Stimulated activated CD8-positive, alpha-beta memory T cell treated with anti-CD3 and anti-CD28 coated beads, Interleukin-12 subunit alpha, Interleukin-12 subunit beta, amount 100 ng/mL, for 4 hours (primary cell): ENCODE measurements around the gene UBE2U.
"Not testable (repeated sequence)": the region's sequence is repeated elsewhere in the genome, so short reads cannot be mapped to it uniquely, and the experiment has no call there.

Experiments
- DNase-seq: peaks from one replicate; pipeline ENCODE4 v3.0.0-alpha.2; 2020; ENCODE audit warnings: low read depth

The UBE2U gene

DNA sequence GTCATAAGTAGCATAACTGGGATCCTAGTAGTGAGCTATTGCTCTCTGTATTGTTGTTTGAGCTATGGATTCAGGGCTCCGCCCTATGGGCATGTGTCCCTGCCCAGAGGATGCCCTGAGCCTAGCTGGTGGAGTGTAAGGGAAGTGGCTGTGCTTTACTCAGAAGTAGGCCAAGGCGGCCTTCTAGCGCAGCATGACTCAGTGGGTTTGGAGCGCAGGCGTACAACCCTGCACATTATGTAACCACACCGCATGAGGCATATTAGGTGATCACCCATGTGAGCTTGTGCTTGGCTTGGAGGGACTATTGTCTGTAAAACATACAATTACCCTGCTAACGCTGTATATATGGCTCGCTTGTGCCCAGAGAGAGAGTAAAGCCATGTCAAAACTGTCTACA lies 11.1 kb upstream of the UBE2U start:
- no peak for DNase-seq

GRCh38 chr1:64194168-64195080 lies 9.0 kb upstream of the UBE2U start:
- DNase-seq: no peak

DNA sequence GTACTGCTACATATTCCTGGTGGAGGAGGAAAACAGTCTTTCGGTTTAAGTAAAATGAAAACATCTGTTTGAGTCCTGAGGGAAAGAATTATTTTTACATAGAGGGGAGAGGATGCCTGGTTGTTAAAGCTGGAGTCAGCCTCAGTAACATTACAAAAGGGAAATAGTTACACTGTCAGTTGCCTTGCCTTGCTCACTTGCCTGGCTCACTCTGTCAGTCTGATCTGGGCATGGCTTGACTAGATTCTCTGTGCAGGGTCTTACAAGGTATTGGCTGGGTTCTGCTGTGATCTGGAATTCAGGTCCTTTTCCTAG lies 8.4 kb upstream of the UBE2U start:
- DNase-seq: no peak

DNA sequence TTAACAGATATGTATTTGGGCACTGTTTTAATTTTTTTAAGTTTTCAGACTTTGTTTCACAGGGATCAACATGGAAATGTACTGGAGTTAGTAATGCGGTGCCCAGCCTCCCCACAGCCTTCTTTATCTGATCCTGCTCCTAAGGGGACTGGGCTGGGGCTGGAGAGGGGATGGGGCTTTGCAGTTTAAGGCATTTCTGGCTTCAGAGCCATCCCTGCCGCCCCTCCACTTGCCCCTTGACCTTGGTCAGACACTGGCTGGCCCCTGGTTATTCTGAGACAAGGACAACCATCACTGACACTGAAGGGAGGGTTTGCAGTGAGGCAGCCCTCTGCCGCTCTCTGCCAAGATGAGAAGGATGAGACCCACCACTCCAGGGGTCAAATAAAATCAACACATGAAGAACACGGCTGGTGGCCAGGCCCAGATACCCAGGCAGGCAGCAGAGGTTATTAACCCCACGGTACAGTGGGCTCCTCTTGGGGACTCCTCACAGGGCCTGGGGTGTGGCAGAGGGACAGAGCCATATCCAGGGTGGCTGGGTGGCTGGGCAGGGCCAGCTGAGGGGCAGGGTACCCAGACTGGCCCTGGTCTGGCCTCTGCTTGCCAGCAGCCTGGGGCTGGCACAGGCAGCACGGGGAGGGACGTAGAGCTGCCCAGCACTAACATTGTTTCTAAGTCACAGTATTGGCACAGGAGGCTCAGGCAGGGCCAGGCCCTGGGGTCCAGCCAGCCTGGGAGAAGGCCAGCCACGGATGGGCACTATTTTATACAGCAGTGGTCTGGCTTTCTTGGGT lies 7.2 kb upstream of the UBE2U start:
- DNase-seq: no peak

- DNase-seq: no peak
Measured at GRCh38 chr1:64197076-64197475, 6.3 kb upstream of the UBE2U start.

DNA sequence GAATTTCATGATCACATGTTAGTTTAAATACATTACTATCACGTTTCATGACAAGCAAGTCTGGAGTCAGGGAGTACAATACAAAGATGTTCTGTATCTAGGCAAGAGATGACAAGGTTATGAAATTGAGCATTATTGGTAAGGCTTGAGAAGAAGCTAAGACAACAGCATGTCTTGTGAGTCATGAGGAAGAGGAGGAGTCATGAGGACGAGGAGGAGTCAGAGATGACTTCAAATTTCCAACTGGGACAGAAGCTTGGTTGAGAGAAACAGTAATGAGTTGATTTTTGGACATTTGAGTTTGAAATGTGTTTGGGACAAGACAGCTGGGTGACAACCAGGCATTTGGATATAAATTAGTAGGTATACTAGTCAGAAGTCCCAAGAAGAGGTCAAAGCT lies 4.3 kb upstream of the UBE2U start:
- DNase-seq: no peak

GRCh38 chr1:64200064-64200463 lies 3.4 kb upstream of the UBE2U start:
- DNase-seq: no peak

- DNase-seq: no peak
Measured at GRCh38 chr1:64209221-64209620, 5.8 kb downstream of the UBE2U start.

GRCh38 chr1:64212031-64212430 lies 8.6 kb downstream of the UBE2U start:
- DNase-seq: no peak

DNA sequence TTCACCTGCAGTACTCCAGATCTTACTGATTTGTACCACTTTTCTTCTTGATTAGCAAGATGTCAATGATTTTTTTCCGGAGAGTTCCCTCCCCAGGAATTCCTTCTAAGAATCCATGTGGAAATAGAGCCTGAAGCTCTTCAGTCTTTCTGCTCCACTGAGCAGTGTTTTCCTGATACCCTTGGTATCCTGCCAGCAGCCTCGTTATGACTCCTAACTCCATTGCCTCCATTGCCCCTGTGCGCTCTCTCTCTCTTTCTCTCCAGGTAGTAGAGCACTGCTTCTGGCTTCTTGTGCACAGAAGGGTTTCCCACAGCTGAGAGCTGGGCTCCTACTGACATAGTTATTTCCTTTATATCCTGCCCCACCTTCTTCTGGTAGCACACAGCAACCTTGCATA lies 12.2 kb downstream of the UBE2U start:
- no peak for DNase-seq

DNA sequence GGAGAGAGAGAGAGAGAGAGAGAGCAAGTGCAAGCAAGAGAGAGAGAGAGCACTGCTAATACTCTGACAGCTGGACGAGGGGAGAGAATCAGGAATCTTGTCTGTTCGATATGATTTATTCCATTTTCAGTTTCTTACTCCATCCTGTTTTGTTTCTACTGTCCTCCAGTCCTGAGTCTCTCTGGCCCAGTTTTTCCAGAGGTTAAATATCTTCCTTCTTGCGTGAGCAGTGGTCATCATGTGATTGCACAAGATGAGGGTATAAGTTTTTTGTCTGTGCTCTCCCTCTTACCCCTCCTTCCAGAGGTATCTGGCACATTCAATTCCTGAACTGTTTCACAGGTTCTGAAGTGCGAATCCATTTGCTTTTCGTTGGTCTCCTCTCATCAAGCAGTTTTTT lies 16.8 kb downstream of the UBE2U start:
- DNase-seq: no peak

- DNase-seq: no peak
Measured at GRCh38 chr1:64223329-64224151, 20.1 kb downstream of the UBE2U start.

GRCh38 chr1:64224236-64224635 lies 20.8 kb downstream of the UBE2U start:
- DNase-seq: not testable (repeated sequence)

DNA sequence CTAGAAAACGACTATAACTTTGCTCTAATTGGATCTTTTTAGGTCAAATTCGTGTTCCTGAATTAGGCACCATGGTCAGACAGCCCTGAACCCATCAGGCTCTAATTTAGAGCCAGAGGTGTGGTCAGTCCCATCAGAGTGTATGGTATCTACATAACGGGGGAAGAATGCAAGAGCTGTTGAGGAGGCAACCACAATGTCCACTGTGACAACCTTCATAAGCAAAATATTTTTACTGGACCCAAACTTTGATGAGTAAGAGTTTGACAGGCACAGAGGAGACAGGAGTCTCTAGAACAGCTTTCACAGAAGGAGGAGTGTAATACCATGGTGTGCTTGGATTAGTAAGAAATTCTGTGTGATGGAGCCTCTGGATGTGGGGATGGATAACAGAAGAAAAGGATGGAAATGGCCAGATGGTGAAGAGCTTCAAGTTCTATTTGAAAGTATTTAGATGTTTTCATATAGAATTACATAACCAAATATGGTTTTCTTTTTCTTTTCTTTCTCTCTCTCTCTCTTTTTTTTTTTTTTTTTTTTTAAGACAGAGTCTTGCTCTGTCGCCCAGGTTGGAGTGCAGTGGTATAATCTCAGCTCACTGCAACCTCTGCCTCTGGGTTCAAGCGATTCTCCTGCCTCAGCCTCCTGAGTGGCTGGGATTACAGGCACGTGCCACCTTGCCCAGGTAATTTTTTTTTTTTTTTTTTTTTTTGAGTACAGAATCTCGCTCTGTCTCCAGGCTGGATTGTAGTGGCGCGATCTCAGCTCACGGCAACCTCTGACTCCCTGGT lies 24.9 kb downstream of the UBE2U start:
- no peak for DNase-seq

- no peak for DNase-seq
Measured at GRCh38 chr1:64229307-64229706, 25.9 kb downstream of the UBE2U start.

- DNase-seq: no peak
Measured at GRCh38 chr1:64231153-64231552, 27.7 kb downstream of the UBE2U start.

GRCh38 chr1:64231654-64232053 lies 28.2 kb downstream of the UBE2U start:
- DNase-seq: no peak

DNA sequence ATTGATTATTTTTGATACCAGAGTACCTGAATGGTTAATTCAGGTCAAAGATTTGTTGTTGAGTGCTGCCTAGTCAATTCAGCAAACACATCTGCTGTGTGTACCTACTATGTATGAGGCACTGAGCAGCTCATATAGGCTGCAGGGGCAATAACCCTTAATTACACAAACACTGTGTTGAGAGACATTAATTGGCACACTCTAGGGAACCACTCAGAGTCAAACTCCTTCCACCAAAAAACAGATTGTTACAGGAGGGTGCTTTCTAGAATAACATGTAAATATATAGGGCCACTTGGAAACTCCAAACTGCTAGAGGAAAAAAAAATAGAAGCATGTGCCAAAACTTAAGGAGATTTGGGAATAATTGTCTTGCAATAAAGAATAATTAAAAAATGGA lies 31.3 kb downstream of the UBE2U start:
- DNase-seq: no peak

DNA sequence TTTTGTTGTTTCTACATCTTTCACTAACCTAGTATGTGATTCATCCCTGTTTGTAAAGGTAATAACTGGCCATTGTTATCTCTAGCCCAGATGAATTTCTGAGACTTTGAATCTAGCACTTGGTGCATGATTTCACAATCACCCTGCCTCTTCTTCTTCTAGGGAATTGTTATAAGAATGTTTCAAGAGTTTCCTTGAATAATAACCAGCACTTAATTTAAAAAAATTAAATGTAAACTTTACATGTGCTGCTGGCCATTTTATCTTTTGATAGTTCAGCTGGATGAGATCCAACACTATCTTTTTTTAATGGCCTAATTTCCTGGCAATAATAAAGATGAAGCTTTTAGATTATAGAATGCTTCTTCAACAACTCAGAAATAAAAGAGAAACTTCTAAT lies 31.8 kb downstream of the UBE2U start:
- no peak for DNase-seq

DNA sequence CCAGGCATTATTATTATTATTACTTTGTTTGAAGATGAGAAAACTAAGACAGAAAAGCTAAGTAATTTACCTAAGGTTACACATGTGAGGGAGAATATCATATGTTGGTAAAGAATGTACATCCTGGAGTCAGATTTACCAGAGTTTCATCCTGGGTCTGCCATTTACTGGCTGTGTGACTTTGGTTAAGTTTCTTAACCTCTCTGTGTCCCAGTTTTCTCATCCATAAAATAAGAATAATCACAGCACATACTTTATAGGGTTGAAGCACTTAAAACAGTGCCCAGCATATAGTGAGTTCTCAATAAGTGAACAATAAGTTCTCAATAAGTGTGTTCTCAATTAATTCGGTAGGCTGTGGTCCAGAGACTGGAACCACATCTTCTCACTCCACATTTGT lies 32.5 kb downstream of the UBE2U start:
- no peak for DNase-seq

- no peak for DNase-seq
Measured at GRCh38 chr1:64236541-64236954, 33.1 kb downstream of the UBE2U start.

DNA sequence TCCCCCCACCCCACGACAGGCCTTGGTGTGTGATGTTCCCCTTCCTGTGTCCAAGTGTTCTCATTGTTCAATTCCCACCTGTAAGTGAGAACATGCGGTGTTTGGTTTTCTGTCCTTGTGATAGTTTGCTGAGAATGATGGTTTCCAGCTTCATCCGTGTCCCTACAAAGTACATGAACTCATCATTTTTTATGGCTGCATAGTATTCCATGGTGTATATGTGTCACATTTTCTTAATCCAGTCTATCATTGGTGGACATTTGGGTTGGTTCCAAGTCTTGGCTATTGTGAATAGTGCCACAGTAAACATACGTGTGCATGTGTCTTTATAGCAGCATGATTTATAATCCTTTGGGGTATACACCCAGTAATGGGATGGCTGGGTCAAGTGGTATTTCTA lies 36.1 kb downstream of the UBE2U start:
- DNase-seq: not testable (repeated sequence)
